Mesenchymal stem cell (in vitro differentiated cells and primary cell): ENCODE data around the gene TNFRSF1B.
A peak's percentile ranks its signal among the peaks of the same experiment; 100 is the strongest.

Experiments used
- DNase-seq: peaks from one replicate; pipeline ENCODE4 v3.0.0-alpha.2; 2013
- H2AFZ ChIP-seq: one replicate; pipeline ENCODE4 v1.6.1; 2013; ENCODE audit warnings: low read depth, mild to moderate bottlenecking, control low read depth, inconsistent platforms, low read length, moderate library complexity
- H2AK5ac ChIP-seq: 2 replicates; pipeline ENCODE4 v1.6.1; 2013; ENCODE audit warnings: low read length, moderate library complexity, mild to moderate bottlenecking, inconsistent platforms; ENCODE audit not compliant: severe bottlenecking
- H2BK120ac ChIP-seq: one replicate; pipeline ENCODE4 v1.6.1; 2013; ENCODE audit warnings: low read depth, mild to moderate bottlenecking, inconsistent platforms, low read length, moderate library complexity
- H2BK12ac ChIP-seq, 2 experiments: one replicate each; pipeline ENCODE4 v1.6.1; 2013; ENCODE audit warnings: inconsistent platforms in 2 of 2, low read length in 2 of 2, mild to moderate bottlenecking in 2 of 2, moderate library complexity in 2 of 2, control low read depth in 1 of 2
- H2BK15ac ChIP-seq: one replicate; pipeline ENCODE4 v1.6.1; 2013; ENCODE audit warnings: mild to moderate bottlenecking, low read depth, inconsistent platforms; ENCODE audit not compliant: poor library complexity, severe bottlenecking
- H2BK5ac ChIP-seq: 2 replicates; pipeline ENCODE4 v1.6.1; 2013; ENCODE audit warnings: low read depth, mild to moderate bottlenecking, low read length, control low read depth, inconsistent platforms; ENCODE audit not compliant: poor library complexity, severe bottlenecking
- H3K14ac ChIP-seq, 2 experiments: one replicate each; pipeline ENCODE4 v1.6.1; 2013; ENCODE audit warnings: inconsistent platforms in 2 of 2, low read length in 2 of 2, control low read depth in 1 of 2, mild to moderate bottlenecking in 1 of 2, moderate library complexity in 1 of 2
- H3K18ac ChIP-seq, 2 experiments: one replicate each; pipeline ENCODE4 v1.6.1; 2013; ENCODE audit warnings: inconsistent platforms in 2 of 2, low read length in 2 of 2, control low read depth in 1 of 2, low read depth in 1 of 2, mild to moderate bottlenecking in 1 of 2
- H3K23ac ChIP-seq, 2 experiments: one replicate each; pipeline ENCODE4 v1.6.1; 2013; ENCODE audit warnings: inconsistent platforms in 2 of 2, low read length in 2 of 2, mild to moderate bottlenecking in 2 of 2, moderate library complexity in 2 of 2, control low read depth in 1 of 2
- H3K27ac ChIP-seq: 2 replicates; pipeline ENCODE4 v1.5.1; 2013; ENCODE audit warnings: mild to moderate bottlenecking, moderate library complexity, low read length, control low read depth, inconsistent platforms; ENCODE audit not compliant: poor library complexity, severe bottlenecking
- H3K27me3 ChIP-seq, 2 experiments: 2 replicates each; pipeline versions ENCODE4 v1.6.1 to v1.7.0; 2013; ENCODE audit warnings: low read length in 2 of 2, mild to moderate bottlenecking in 2 of 2, moderate library complexity in 2 of 2, control low read depth in 1 of 2, inconsistent platforms in 1 of 2; ENCODE audit not compliant: control insufficient read depth in 1 of 2, insufficient read depth in 1 of 2
- H3K36me3 ChIP-seq, 2 experiments: 2 replicates each; pipeline versions ENCODE4 v1.6.1 to v1.7.0; 2013; ENCODE audit warnings: low read length in 2 of 2, control low read depth in 1 of 2, inconsistent platforms in 1 of 2, low read depth in 1 of 2, mild to moderate bottlenecking in 1 of 2; ENCODE audit not compliant: insufficient read depth in 2 of 2, control insufficient read depth in 1 of 2
- H3K4ac ChIP-seq, 2 experiments: one replicate each; pipeline ENCODE4 v1.6.1; 2013; ENCODE audit warnings: inconsistent platforms in 2 of 2, low read length in 2 of 2, mild to moderate bottlenecking in 2 of 2, moderate library complexity in 2 of 2, control low read depth in 1 of 2, low read depth in 1 of 2
- H3K4me1 ChIP-seq: 2 replicates; pipeline ENCODE4 v1.6.1; 2013; ENCODE audit warnings: low read depth, low read length, control low read depth; ENCODE audit not compliant: control insufficient read depth, insufficient read depth
- H3K4me2 ChIP-seq: 2 replicates; pipeline ENCODE4 v1.6.1; 2013; ENCODE audit warnings: low read length, mild to moderate bottlenecking, inconsistent platforms; ENCODE audit not compliant: poor library complexity, severe bottlenecking
- H3K4me3 ChIP-seq, 2 experiments: 2 replicates each; pipeline versions ENCODE4 v1.5.1 to v1.7.0; 2013; ENCODE audit warnings: low read length in 2 of 2, mild to moderate bottlenecking in 2 of 2, control low read depth in 1 of 2, low read depth in 1 of 2; ENCODE audit not compliant: insufficient read depth in 1 of 2
- H3K79me1 ChIP-seq: replicated peaks from 2 replicates; pipeline ENCODE4 v1.6.1; 2013; ENCODE audit warnings: mild to moderate bottlenecking, control low read depth, low read length, inconsistent platforms; ENCODE audit not compliant: poor library complexity, severe bottlenecking
- H3K9ac ChIP-seq: 2 replicates; pipeline ENCODE4 v1.7.0; 2013; ENCODE audit warnings: mild to moderate bottlenecking, low read length, moderate library complexity
- H3K9me3 ChIP-seq: 2 replicates; pipeline ENCODE4 v1.7.0; 2013; ENCODE audit warnings: mild to moderate bottlenecking, low read length; ENCODE audit not compliant: control insufficient read depth
- H4K8ac ChIP-seq: one replicate; pipeline ENCODE4 v1.6.1; 2013; ENCODE audit warnings: inconsistent platforms, mild to moderate bottlenecking, low read length, moderate library complexity
- H4K91ac ChIP-seq: one replicate; pipeline ENCODE4 v1.6.1; 2013; ENCODE audit warnings: mild to moderate bottlenecking, low read length, inconsistent platforms
- WGBS: methylation state at CpG from one replicate; pipeline ENCODE4 v1.1.7; 2013; ENCODE audit warnings: mixed read lengths; 5-methylcytosine and 5-hydroxymethylcytosine counted together

Gene TNFRSF1B

GRCh38 chr1:12232221-12232620 lies 65.4 kb downstream of the TNFRSF1B start:
- Histone ChIP-seq H2BK12ac (peak overlapping the region in 1 of 2 experiments; percentile 52), H3K79me1 (peaks cover 27% of the 10 kb centered on the region), H3K18ac (no peak overlapping the region), H3K9ac (no peak overlapping the region), H3K4me1 (peaks cover 11% of the 10 kb centered on the region), H3K27ac (no peak overlapping the region), H2BK15ac (no peak overlapping the region), H3K14ac (no peak overlapping the region), H2AFZ (no peak overlapping the region), H3K9me3 (no peaks in the 10 kb centered on the region), H3K4ac (no peak overlapping the region), H2BK5ac (no peak overlapping the region), H3K4me2 (no peak overlapping the region), H2AK5ac (no peak overlapping the region), H3K36me3 (peaks cover 6 to 20% of the 10 kb centered on the region in 2 experiments), H3K27me3 (no peaks in the 10 kb centered on the region), H3K4me3 (no peak overlapping the region), H3K23ac (no peak overlapping the region), H2BK120ac (no peak overlapping the region), H4K8ac (no peak overlapping the region), H4K91ac (no peak overlapping the region)
- 90% methylated on average over 1 of the region's 2 CpGs for WGBS
- DNase-seq, result no peak

- Histone ChIP-seq H3K23ac (no peak overlapping the region), H2AFZ (no peak overlapping the region), H3K18ac (no peak overlapping the region), H3K4me3 (no peak overlapping the region), H3K27me3 (no peaks in the 10 kb centered on the region), H3K14ac (no peak overlapping the region), H3K36me3 (peaks cover 11 to 61% of the 10 kb centered on the region in 2 experiments), H4K91ac (no peak overlapping the region), H3K9me3 (no peaks in the 10 kb centered on the region), H2BK12ac (no peak overlapping the region), H3K79me1 (peaks cover 24% of the 10 kb centered on the region), H3K9ac (no peak overlapping the region), H2AK5ac (no peak overlapping the region), H2BK15ac (no peak overlapping the region), H4K8ac (no peak overlapping the region), H3K4ac (no peak overlapping the region), H3K4me2 (no peak overlapping the region), H2BK120ac (no peak overlapping the region), H3K27ac (no peak overlapping the region), H3K4me1 (no peaks in the 10 kb centered on the region), H2BK5ac (no peak overlapping the region)
- WGBS, result 93% methylated on average over 1 of the region's 2 CpGs
- DNase-seq, result peak; percentile 27
These were observed 77.3 kb downstream of the TNFRSF1B start for GRCh38 chr1:12244078-12244477.

- no peak overlapping the region for H3K27ac ChIP-seq
- 96% methylated on average over 5 of the region's 5 CpGs for WGBS
- H2BK15ac ChIP-seq, result no peak overlapping the region
- H3K14ac ChIP-seq, result no peak overlapping the region
- no peak overlapping the region for H3K4ac ChIP-seq
- no peak overlapping the region for H2AFZ ChIP-seq
- no peak overlapping the region for H3K4me3 ChIP-seq
- no peak overlapping the region for H4K91ac ChIP-seq
- no peak overlapping the region for H2BK12ac ChIP-seq
- H4K8ac ChIP-seq, result no peak overlapping the region
- H3K4me2 ChIP-seq, result no peak overlapping the region
- peaks cover 11 to 66% of the 10 kb centered on the region in 2 experiments for H3K36me3 ChIP-seq
- no peak for DNase-seq
- H3K23ac ChIP-seq, result no peak overlapping the region
- H3K4me1 ChIP-seq, result no peaks in the 10 kb centered on the region
- no peak overlapping the region for H3K9ac ChIP-seq
- no peak overlapping the region for H2BK5ac ChIP-seq
- no peak overlapping the region for H2AK5ac ChIP-seq
- no peaks in the 10 kb centered on the region for H3K9me3 ChIP-seq
- no peak overlapping the region for H3K18ac ChIP-seq
- H3K79me1 ChIP-seq, result peaks cover 21% of the 10 kb centered on the region
- H2BK120ac ChIP-seq, result no peak overlapping the region
- H3K27me3 ChIP-seq, result no peaks in the 10 kb centered on the region
These were observed 77.8 kb downstream of the TNFRSF1B start for GRCh38 chr1:12244585-12244984.

GRCh38 chr1:12245116-12245515 lies 78.3 kb downstream of the TNFRSF1B start:
- peaks cover 15 to 71% of the 10 kb centered on the region in 2 experiments for H3K36me3 ChIP-seq
- peaks cover 17% of the 10 kb centered on the region for H3K79me1 ChIP-seq
- H3K27ac ChIP-seq, result no peak overlapping the region
- no peak overlapping the region for H2BK12ac ChIP-seq
- H2BK120ac ChIP-seq, result no peak overlapping the region
- H2AK5ac ChIP-seq, result no peak overlapping the region
- H4K91ac ChIP-seq, result no peak overlapping the region
- 100% methylated on average over 1 of the region's 3 CpGs for WGBS
- no peak overlapping the region for H3K4ac ChIP-seq
- no peak overlapping the region for H3K4me3 ChIP-seq
- H3K4me1 ChIP-seq, result no peaks in the 10 kb centered on the region
- H3K23ac ChIP-seq, result no peak overlapping the region
- no peak for DNase-seq
- H3K9me3 ChIP-seq, result no peaks in the 10 kb centered on the region
- H3K18ac ChIP-seq, result no peak overlapping the region
- H3K14ac ChIP-seq, result no peak overlapping the region
- H2AFZ ChIP-seq, result no peak overlapping the region
- H3K4me2 ChIP-seq, result no peak overlapping the region
- no peak overlapping the region for H4K8ac ChIP-seq
- no peak overlapping the region for H3K9ac ChIP-seq
- no peak overlapping the region for H2BK15ac ChIP-seq
- H2BK5ac ChIP-seq, result no peak overlapping the region
- no peaks in the 10 kb centered on the region for H3K27me3 ChIP-seq
